GM21515 (cell line): Measurements from ENCODE around the gene SLC30A10.
"Not testable (repeated sequence)": the region's sequence is repeated elsewhere in the genome, so short reads cannot be mapped to it uniquely, and the experiment has no call there.

Experiments used
- ATAC-seq: cut with Tn5 transposase; IDR thresholded peaks from one replicate; pipeline ENCODE4 v1.9.1; 2021; ENCODE audit not compliant: unreplicated experiment

Gene SLC30A10

DNA sequence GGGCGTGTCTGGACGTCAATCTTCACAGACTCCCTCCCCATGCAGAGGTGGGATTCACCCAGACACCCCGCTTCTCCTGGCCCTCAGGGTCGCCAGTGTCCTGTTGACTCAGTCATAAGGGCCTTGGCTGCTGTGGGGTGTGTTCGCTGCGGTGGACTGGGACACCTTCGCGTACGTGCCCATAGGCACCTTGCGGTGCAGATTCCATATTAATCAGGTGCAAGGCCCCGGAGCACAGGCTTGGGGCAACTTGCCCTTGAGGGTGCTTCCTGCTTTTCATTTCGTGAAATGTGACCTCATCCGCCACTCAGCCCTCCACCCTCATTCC lies 398 bp upstream of the SLC30A10 start:
- no peak for ATAC-seq

- no peak for ATAC-seq
These were observed 930 bp downstream of the SLC30A10 start for GRCh38 chr1:219927298-219927955.

GRCh38 chr1:219926363-219926998 lies 1.9 kb downstream of the SLC30A10 start:
- ATAC-seq, result no peak

GRCh38 chr1:219924342-219924741 lies 4.0 kb downstream of the SLC30A10 start:
- no peak for ATAC-seq

GRCh38 chr1:219917851-219918466 lies 10.4 kb downstream of the SLC30A10 start:
- no peak for ATAC-seq

GRCh38 chr1:219917281-219917680 lies 11.1 kb downstream of the SLC30A10 start:
- no peak for ATAC-seq

- no peak for ATAC-seq
These were observed 12.1 kb downstream of the SLC30A10 start for GRCh38 chr1:219916257-219916656.

DNA sequence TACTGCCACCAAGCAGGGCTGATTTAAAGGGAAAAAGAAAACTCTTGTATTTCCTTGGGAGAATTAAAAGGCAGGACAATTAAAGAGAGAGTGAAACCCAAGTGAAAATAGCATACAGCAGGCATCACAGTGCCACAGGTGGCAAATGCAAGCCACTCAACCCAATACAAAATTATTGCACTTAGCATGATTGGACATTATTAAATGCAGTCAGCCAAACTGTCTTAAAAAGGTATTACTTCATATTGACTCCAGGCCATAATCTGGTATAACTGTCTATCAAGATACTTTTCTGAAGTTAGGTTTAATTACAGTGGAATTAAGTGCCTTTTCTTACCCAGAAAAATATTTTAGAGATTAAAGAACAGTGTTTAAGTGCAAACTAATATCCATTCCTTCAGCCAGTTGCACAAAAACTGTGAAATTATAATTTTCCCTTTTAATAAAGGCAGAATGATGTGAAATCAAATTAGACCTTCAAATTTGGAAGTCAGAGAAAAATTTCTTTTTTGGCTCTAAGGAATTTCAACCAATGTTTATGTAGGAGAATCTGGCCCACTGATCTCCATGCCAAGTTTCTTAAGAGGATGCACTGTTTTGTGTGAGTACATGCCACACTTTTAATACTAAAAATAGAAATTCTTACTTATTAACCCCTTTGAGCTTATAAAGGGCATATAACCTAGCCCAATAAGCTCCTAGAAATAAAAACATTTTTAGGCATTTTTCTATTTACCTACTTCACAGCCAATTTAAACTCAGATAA lies 15.2 kb downstream of the SLC30A10 start:
- ATAC-seq, result no peak

DNA sequence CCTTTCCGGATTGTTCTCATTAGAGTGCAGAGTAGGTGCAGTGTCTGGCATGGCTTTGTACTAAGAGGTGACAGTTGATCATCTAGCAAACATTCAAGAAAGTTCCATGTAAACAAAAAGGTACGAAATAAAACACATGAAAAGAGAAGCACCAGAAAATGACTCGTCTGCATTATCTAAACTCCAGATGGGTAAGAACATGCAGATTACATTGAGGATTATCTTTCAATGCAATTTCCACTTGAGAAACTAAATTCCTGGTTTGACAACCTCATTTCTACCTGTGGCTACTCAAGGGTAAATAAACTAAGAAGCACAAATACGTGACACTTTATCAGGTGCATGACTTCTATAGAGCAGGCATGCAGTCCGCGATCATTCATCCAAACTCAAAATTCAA lies 17.6 kb downstream of the SLC30A10 start:
- ATAC-seq, result no peak

DNA sequence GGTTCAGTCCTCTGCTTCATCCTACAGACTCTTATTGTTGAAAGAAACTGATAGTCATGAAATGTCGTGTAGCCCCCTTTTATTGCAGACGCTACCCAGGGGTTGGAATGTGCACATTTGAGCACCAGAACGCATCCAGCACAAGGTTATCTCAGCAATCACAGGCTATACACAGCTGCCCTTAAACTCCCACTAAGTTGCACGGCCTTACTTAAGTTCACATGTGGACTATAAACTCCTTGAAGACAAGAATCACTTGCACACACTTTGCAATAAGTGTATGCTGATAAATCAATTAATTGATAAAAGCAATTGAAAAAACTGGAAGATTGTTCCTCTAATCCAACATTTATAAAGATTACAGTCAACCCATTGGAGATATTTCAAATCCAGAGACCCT lies 18.9 kb downstream of the SLC30A10 start:
- ATAC-seq, result no peak

DNA sequence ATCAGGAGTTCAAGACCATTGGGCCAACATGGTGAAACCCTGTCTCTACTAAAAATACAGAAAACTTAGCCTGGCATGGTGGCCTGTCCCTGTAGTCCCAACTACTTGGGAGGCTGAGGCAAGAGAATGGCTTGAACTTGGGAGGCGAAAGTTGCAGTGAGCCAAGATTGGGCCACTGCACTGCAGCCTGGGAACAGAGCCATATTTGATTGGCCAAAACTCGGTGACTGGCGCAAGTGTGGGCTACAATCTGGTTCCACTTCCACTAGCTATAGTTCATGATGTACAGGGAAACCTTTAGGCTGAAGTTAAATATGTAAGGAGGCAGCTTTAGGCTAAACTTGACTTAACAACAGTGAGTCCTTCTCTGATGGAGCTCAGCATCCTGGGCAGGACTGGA lies 20.2 kb downstream of the SLC30A10 start:
- ATAC-seq, result no peak

DNA sequence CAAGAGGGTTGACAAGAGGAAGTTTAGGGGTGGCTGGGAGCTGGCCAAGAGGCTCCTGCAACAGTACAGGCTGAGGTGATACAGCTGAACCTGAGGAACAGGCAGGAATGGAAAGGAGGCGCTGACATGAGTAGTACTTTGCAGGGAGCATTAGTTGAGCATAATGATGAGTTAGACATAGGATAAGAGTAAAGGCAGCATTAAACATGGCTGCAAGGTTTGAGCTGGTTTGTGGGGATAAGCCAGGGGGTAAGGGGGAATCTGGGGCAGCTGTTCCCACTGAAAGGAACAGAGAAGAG lies 20.6 kb downstream of the SLC30A10 start:
- no peak for ATAC-seq

DNA sequence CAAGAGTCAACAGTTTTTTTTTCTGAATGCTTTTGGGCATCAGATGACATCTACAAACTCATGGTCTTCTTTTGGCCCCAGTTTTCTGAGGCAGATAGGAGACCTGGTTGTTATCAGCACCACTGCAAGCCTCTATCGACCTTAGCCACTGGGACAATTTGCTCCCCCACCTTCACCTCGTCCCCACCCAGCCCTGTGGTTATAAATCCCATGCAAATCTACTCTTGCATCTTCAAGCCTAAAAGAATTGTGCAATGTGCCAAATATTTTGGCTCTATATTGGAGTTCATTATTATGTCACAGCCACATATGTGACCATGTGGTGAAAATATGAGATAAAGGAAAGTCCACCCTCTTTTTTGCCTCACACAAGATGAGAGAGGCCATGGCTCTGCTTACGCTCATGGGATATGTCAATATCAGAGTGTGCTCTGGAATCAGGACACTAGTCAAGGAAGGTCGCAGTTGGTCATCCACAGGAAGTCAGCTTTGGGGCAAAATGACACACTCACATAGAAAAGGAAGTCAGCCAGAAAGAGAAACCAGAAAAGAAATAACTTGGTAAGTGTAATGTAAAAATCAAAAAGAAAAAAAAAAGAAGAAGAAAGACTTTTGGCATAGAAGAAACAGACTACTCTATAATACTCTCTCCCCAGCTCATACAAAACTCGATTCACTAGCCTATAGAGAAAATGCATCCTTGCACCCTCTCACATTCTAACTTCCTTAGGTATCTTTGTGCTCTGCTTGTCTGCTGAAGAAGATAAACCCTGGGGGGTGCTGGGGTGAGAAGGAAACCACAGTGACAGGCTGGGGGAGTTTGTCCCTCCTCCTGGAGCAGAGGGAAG lies 21.2 kb downstream of the SLC30A10 start:
- no peak for ATAC-seq

DNA sequence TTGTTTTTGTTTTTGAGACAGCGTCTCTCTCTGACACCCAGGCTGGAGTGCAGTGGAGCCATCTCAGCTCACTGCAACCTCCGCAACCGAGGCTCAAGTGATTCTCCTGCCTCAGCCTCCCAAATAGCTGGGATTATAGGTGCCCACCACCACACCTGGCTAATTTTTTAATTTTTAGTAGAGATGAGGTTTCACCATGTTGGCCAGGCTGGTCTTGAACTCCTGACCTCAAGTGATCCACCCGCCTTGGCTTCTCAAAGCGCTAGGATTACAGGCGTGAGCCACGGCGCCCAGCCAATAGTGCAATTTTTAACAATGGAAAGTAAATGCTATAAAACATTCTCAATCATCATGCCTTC lies 21.8 kb downstream of the SLC30A10 start:
- ATAC-seq, result not testable (repeated sequence)

DNA sequence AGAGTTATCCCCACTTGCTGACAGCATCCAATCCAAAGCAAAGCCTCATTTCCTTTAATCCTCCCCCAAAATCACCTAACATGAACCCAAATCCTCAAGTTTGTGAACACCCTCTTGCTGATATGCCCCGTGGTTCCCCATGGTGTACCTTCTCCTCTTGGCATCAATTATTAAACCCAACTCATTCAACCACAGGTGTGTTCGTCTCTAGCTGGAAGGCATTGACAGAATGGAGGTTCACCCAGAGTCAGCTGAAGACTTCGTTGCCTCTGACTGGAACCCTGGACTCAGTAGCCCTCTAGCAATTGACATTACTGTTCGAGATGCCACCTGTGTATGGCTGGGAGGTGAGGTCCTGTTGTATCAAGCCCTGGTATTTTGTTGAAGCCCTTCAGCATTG lies 22.8 kb downstream of the SLC30A10 start:
- no peak for ATAC-seq

DNA sequence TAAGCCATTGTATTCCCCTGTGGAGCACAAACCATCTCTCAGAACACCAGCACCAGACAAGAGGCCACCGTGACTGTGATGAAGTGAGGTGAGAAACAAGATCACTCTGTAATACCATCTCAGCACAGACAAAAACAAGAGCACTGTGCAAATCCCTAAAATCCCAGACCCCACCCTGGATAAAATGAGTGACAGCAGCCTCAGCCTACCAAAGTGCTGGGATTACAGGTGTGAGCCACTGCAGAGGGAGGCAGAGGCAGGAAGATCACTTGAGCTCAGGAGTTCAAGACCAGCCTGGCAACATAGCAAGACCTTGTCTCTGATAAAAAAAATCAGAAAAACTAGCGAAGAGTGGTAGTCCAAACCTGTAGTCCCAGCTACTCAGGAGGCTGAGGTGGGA lies 23.4 kb downstream of the SLC30A10 start:
- no peak for ATAC-seq

DNA sequence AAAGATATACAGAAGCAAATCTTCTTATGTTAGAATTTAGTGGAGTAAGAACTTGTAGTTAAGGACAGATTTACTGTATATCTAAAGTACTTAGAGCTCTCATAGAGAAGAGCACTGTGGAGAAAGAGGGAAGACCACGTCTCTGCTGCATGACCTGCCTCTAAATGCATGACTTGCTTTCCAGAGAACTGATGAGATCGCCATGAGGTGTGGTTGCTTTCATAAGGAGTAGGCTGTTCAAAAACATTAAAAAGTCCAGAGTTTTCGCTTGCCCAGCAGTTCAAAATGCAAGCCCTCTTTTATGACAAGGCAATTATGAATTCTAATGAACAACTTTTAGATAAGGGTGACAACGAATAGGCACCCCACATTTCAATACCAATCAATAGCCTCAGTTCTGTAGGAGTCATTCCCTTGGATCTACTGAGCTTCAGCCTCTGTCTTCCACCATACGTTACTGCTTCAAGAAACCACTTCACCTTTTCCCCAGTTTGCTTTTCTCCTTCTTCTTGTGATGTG lies 24.9 kb downstream of the SLC30A10 start:
- ATAC-seq, result no peak

DNA sequence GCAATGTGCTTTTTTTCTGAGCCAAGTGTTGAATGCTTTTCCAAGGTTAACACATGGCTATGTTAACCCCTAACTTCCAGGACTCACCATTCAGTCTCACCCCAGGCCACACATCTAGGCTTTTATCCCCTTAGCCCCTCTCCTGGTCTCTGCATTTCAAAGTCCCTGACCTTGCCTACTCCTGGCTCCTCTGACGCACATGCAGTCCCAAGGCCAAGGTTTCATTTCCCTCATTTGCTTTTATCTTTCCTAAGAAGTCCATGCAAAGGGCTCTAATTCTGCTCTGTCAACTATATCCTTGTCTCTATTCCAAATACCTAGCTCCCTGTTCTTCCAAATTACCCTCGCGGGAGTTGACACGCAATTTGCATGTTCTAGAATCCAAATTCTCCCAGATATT lies 25.4 kb downstream of the SLC30A10 start:
- ATAC-seq, result no peak

DNA sequence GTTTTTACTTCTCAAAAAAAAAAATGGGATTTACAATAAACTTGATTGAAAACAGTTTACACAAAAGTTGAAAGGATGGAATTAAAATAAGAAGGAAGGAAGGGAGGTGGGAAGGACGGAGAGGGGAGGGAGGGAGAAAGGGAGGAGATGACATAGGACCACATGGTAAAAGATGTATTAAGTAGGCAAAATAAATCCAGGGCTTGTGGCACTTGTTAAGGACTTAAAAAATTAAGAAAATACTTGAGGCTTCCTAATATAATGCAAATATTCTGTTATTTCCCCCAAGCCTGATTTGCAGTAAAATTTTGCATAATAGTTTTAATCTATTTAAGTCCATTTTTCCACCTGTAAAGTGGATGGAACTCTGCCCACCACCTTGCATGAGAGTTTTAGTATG lies 27.5 kb downstream of the SLC30A10 start:
- no peak for ATAC-seq

DNA sequence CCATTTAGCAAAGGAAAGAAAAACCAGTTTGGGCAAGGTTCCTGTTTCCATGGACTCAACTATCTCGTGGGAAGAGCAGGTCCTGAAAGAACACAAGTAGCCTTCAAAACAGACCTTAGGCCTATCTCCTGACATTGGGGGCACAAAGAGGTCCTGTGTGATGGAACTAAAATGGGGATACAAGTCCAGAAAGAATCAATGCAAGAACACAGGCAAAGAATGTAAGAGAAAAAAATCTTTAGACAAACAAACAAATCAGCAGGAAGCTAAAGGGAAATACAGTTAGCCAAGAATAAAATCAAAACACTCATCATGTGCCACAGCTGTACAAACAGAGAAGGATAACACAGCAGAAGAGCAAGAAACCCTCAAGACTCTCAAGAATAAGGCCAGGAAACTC lies 28.2 kb downstream of the SLC30A10 start:
- no peak for ATAC-seq

GRCh38 chr1:219898375-219898774 lies 30.0 kb downstream of the SLC30A10 start:
- no peak for ATAC-seq
